ENCODE data around the gene ARHGAP42. TPM values are rescaled to one million over a fixed set of nuclear protein-coding genes. Genes with fewer than 3 reads are reported as not detected.

ARHGAP42 gene
- total and polyA plus RNA-seq, 2 of the 13 experiments (the other 11 are each of a cell fraction or from before 2014, with no cell fraction given), result 2.5 to 4.3 TPM

DNA sequence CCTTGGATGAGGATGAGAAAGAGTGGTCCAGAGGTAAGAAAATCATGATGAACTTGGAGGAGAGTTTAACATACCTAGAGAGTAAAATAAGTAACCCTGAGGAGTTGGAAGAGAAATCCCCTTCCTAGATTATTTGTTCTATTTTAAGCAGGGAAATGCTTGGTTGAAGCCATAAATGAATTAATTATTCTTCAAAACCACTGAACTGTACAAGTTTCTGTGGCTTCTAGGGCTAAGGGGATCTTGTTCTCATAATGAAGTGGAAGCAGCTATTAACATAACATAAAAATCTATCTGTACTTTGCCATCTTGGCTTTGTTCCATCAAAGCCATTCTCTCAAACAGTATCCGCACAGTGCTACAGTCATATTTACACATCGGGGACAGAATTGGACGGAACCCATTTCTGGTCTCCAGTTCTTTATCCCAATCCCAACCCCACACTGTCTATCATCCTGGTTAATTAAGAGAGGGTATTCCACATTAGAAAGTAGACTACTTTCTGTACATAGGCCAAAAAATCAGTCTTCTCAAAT lies 14.5 kb upstream of the ARHGAP42 start (continued):
- TF ChIP-seq, protein P1, sequence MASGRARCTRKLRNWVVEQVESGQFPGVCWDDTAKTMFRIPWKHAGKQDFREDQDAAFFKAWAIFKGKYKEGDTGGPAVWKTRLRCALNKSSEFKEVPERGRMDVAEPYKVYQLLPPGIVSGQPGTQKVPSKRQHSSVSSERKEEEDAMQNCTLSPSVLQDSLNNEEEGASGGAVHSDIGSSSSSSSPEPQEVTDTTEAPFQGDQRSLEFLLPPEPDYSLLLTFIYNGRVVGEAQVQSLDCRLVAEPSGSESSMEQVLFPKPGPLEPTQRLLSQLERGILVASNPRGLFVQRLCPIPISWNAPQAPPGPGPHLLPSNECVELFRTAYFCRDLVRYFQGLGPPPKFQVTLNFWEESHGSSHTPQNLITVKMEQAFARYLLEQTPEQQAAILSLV (CRISPR knock-in tag; IDR thresholded peaks at IDR 0.05; ENCODE audit: borderline replicate concordance), result no peak
- TF ChIP-seq ZNF354B (CRISPR knock-in tag; IDR thresholded peaks at IDR 0.05), result no peak
- TF ChIP-seq, protein P2, sequence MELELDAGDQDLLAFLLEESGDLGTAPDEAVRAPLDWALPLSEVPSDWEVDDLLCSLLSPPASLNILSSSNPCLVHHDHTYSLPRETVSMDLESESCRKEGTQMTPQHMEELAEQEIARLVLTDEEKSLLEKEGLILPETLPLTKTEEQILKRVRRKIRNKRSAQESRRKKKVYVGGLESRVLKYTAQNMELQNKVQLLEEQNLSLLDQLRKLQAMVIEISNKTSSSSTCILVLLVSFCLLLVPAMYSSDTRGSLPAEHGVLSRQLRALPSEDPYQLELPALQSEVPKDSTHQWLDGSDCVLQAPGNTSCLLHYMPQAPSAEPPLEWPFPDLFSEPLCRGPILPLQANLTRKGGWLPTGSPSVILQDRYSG (CRISPR knock-in tag; IDR thresholded peaks at IDR 0.05), result no peak
- TF ChIP-seq ATM (IDR thresholded peaks at IDR 0.05; ENCODE audit: borderline replicate concordance), result no peak
- TF ChIP-seq, protein P3, sequence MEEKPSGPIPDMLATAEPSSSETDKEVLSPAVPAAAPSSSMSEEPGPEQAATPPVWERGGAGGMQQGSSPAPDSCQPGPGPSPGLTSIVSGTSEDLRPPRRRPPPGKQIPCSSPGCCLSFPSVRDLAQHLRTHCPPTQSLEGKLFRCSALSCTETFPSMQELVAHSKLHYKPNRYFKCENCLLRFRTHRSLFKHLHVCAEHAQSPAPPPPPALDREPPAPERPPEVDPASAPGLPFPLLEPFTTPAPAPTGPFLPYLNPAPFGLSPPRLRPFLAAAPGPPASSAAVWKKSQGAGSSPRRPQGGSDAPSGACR (CRISPR knock-in tag; IDR thresholded peaks at IDR 0.05), result no peak
- TF ChIP-seq ZNF674 (CRISPR knock-in tag; IDR thresholded peaks at IDR 0.05; ENCODE audit: low read depth), result no peak
- no peak for TF ChIP-seq ZNF263 (CRISPR knock-in tag; IDR thresholded peaks at IDR 0.05)
- TF ChIP-seq SPEN (CRISPR knock-in tag; IDR thresholded peaks at IDR 0.05; ENCODE audit: low read depth), result no peak
- no peak for TF ChIP-seq TARDBP (CRISPR knock-in tag; IDR thresholded peaks at IDR 0.05)
- TF ChIP-seq, protein P4, sequence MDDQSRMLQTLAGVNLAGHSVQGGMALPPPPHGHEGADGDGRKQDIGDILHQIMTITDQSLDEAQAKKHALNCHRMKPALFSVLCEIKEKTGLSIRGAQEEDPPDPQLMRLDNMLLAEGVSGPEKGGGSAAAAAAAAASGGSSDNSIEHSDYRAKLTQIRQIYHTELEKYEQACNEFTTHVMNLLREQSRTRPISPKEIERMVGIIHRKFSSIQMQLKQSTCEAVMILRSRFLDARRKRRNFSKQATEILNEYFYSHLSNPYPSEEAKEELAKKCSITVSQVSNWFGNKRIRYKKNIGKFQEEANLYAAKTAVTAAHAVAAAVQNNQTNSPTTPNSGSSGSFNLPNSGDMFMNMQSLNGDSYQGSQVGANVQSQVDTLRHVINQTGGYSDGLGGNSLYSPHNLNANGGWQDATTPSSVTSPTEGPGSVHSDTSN (CRISPR knock-in tag; IDR thresholded peaks at IDR 0.05; ENCODE audit: borderline replicate concordance), result no peak

All from HepG2 (cell line).